ENCODE measurements around the gene GRIK3.

The GRIK3 gene

DNA sequence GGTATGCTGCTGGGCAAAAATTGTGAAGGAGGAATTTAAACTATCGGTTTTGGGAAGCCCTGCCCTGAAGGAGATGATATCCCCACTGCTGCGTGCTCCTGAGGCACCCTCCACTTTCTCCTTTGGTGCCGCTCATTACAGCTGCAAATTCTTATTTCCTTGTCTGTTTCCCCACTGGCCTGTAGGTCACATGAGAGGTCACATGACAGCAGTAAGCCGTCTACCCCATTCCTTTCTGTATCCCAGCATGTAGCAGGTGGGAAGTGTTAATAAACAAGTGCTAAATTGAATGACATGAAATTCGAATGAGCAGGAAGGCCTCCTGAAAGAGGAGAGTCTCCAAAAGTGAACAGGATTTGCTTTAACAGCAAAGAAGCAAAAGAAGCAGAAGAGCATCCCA lies 58.7 kb downstream of the GRIK3 start:
- DNase-seq: no peak

DNA sequence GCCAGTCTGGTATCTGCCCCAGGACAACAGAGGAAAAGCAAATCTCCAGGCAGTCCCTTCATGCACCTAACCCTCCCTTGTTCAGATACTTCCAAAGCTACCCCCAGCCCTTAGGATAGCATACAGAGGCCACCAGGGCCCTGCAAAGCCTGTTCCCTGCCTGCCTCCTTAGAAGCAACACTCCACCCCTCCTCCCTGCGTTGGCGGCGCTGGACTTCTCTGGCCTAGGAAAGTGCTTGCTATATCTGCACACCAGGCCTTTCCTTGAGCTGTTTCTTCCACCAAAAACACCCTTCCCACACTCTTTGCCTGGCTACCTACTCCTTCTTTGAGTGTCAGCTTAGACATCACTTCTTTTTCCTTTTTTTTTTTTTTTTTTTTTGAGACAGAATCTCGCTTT lies 61.3 kb downstream of the GRIK3 start:
- no peak for DNase-seq

DNA sequence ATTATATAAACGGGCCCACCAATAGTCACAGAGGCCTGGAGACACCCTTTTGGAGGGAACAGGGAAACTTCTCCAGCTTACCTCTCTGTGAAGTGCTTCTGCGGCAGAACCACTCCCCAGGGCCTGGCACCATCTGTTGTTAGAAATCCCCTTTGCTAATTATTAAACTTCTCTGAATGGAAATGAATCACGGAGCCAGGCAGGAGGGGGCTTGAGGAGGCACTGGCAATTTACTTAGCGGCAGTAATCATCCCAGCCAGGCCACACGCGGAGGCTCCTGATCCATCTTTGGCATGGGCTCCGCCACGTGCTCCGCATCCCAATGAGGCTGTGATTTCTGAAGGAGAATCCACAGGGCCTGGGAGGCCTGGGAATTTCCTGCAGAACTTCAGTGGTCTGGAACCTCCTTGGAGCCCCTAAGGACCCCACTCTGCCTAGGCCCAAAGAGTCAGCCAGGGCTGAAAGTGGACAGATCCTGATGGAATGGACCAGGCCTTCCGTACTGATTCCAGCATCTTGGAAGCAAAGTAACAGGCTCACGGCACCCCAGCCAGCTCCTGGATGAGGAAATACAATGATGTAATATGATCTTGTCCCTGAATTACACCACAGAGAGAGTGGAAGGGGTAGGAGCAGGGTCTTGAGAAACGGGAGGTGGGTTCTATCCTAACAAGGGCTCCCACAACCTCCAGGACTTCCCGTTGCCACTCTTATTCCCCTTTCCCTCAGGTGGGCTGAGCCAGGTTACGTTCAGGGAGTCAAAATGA lies 62.3 kb downstream of the GRIK3 start:
- DNase-seq: no peak

DNA sequence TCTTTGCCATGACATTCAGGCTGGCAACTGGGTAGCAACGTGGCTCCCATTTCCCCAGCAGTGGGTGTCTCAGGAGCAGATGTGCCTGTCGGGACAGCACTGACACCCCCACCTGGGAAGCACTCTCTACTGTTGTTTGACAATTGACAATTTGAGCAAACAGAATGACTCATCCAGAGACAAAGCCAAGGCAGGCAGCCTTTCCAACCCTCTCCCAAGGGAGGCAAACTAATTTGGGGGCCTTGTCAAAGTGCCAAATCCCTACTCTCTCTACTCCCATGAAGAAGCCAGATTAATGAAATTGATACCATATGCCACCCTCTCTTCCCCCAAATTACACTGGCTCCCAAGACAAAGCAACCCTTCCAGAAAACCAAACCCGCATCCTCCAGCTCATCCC lies 65.6 kb downstream of the GRIK3 start:
- no peak for DNase-seq

DNA sequence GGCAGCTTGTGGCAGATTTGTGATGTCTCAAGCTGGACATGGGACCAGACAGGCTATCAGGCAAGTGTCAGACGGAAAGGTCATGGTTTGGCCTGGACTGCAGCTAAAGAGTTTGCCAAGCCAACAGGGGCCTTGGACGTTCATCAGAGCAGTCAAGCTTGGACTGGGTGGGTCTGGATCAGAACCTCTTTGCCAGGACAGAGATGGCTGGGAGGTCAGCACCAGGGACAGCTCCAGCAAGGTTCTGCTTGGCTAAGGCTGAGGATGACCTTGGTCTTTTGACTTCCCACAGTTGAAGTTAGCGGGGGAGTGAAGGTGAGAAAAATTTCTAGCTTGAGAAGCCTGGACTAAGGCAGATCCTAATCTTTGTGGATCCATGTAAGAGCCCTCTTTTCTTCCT lies 68.1 kb downstream of the GRIK3 start:
- DNase-seq: no peak

DNA sequence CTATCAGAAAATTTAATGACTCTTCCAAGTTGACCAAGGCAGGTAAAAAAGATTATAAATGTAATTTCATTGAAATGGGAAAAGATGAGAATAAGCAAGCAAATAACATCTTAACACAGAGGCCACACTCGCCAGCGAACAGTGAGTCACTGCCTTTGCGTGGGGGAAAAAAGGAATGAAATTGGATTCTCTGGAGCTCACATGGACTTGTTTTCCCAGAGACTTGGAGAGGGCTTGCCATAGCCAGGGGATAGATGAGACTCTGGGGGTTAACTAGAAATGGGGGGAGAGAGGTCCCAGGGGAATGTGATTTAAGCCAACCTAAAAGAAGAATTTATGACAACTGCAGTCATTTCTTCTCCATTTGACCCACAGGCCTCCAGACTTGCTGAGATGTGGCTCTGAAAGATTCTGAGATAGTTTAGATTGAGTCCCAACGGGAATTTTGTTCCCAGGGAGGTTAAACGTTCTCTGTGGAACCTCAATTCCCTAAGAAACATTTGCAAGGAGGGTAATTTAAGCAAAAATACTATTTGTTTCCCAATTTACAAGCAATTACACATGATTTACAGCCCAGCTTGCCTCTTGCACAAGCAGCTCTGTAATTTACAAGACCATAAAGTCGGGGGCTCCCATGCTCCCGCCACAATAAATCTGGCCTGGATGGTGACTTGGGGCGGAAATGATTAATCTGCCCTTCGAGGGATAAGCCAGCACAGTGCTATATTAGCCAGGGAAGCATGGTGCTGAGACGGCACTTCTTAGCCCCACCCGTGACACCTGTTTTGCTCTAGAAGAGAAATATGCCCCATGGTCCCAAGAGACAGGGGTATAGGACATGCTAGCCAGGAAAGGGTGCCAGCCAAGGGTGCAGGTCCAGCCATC lies 68.8 kb downstream of the GRIK3 start:
- DNase-seq: no peak

DNA sequence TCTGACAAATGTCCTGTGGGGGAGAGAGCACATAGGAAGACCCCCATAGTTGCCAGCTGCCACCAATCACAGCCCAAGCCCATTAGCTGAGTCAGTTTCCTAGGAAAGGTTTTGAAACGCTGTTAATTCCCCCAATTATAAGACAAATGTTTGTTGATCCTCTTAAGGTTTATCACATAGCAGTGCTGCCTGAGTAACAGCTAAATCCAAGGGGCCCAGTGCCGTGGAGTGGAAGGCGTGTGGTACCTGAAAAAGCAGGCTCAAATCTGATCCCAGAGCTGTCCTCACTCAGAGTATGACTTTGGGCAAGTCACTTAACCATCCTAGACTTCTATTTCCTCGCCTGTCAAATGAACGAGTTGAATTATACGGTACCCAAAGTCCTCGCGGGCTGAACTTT lies 69.5 kb downstream of the GRIK3 start:
- no peak for DNase-seq

DNA sequence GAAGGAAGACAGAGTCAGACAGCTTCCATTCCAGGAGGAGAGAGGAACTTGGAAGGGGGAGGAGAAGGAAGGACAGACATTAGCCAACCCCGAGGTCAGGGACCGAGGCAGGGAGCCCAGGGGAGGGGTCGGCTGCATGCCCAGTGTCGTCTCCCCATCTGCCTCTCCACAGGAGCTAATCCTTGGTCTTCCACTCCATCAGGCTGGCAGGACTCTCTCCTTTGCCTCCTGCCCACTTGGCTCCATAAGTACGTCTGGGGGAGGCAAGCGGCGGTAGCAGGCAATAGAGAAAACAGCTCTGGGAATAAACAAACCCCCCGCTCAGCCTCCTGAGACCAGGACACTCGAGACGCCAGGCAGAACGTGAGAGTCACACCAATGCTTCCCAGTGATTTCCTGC lies 71.3 kb downstream of the GRIK3 start:
- DNase-seq: no peak

DNA sequence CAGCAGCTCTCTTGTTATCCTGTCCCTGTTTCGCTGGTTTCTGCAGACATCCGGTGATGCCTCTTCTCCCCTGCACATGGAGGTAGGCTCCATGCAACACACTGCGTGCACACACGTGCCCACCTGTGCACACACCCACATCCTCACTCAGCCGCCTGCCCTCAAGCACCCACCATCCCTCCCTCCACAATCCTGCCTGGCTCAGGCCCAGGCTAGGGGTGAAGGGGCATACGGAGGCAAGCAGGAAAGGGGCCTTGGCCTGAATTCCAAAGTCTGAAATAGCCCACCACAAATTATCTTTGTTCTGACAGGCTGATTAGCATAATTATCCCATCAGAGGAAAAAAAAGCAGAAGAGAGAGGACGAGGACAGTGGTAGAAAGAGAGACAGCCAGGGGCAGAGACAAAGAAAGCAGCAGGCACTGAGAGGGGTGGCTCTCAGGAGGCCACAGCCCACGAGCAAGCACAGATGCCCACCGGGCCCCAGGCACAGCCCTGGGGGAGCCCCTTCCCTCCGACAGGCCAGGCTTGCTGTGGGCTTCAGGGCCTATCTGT lies 73.2 kb downstream of the GRIK3 start:
- no peak for DNase-seq

DNA sequence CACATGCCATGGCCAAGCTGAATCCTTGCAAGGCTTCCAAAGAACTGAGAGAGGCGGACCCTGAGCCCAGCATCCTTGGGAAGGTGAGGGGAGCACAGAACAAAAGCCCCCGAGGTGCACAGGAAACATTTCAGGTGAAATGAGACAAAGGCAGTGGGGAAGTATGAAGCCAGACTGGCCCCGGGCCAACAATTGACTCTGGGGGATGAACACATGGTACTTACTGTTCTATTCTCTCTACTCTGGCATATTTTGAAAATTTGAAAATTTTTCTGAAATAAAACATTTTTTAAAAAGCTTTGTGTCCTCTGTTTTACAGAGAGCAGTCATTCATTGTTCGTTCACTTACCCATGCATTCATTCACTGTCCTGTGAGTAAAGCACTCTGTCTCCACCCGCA lies 77.7 kb downstream of the GRIK3 start:
- DNase-seq: no peak

DNA sequence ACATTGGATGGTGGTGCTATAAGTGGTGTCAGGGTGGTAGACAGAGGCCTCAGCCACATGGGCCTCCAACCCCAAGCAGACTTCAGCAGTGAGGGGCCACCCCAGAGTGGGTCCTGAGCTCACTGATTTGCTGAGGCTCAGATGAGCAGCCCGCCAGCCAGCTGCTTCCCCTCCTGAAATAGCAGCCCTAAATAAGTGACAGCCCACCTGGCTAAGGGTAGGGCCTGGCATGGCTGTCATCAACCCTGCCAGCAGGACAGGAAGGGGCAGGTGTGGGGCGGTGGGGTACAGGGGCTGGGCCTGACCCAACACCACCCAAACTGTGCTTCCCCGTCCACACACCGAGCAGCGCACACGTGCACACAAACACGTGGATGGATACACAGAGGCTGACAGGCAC lies 79.3 kb downstream of the GRIK3 start:
- DNase-seq: no peak

DNA sequence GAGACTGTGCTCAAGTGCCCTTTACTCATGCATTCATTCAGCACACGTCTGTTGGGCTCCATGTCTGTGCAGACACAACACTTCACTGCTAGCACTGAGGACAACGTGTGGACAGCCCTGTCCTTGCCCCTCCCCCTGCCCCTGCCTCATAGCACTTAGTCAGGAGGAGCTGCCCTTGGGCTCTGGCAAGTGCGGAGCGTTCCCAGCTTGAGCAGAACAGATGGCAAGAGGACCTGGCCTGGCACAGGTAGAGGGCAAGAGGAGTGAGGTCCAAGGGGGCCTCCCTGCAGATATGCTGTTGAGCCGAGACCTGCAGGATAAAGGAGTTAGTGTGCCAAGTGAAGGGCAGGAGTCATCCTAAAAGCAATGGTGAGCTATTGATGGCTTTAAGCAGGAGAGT lies 81.3 kb downstream of the GRIK3 start:
- no peak for DNase-seq

DNA sequence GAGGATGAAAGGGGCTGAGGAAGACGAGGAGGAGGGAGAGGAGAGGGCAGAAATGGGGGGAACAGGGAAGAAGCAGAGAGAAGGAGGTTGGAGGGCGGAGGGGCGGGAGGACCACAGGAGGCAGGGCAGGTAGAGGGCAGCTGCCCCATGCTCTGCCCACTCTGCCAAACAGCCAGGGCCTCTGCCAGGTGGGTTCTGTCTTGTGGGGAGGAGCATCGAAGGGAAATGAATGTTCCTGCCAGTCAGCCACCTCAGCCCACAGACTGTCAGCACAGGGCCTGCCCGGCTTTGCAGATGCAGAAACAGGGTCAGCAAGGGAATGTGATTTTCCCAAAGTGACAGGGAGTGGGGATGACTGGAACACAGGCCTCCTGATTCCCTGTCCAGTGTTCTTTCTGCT lies 82.6 kb downstream of the GRIK3 start:
- no peak for DNase-seq

DNA sequence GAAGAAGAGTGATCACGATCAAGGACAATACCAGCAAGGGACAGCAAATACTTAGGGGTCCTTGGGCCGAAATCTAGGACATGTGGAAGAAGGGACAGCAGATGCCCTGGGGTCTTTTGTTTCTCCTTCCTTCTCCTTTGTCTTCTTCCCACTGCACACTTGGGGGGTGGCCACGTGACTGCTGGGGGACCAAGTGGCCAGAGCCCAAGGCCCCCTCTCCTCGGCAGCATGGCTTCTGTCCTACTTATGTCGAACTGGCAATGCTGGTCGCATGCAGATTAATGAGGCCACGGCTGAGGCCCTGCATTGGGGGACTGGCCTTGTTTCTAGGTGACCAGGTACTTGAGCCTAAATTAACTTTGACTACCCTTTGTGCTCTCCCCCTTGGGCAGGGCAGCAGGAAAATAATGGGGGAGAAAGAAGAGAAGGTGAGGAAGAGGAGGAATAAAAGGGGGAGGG lies 83.0 kb downstream of the GRIK3 start:
- DNase-seq: no peak

DNA sequence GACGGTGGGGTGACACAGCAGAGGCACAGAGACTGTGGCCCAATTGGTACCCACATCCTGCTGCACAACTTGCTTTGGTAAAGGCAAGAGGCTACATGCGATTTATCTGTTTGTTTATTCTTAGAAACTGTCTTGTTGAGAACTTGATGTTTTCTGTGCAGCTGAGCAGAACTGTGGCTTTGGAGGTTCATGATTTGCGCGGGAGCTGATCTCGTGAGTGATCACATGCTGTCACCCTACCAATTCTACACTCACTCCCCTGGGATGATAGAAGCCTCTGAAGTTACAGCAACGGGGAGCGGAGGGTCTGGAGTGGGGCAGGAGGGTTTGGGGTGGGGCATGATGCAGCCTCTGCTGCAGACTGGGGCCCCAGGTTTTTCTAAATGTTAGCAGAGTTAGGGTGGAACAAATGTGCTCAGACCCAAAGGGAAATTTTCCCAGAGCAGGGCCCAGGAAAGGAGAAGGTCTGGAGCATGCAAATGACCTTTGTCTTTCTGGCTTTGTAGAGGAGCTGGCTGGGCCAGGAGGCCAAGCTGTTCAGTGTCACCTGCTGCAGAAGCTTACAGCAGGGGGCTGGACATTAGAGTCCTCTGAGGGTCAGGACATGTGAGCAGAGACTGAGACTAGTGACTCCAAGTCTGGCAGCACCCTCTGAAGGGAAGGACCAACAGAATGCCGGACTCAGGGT lies 83.6 kb downstream of the GRIK3 start:
- no peak for DNase-seq

DNA sequence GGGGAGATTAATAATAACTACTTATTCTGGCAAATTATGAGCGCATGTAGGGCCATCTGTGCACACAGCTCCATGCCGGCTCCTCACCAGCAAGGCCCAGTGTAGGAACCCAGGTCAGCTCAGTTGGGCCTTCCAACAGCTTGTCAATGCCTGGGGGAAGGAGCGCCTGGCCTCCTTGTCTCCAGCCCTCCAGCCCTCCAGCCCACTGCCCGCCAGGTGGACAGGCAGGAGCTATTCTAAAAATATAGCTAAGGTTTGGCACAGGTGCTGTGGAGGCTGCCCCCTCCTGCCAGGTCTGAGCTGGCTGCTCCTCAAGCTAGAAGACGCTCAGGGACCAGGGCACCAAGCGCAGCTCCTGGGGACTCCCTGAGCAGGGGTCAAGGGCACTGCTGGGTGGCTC lies 85.7 kb downstream of the GRIK3 start:
- DNase-seq: no peak

DNA sequence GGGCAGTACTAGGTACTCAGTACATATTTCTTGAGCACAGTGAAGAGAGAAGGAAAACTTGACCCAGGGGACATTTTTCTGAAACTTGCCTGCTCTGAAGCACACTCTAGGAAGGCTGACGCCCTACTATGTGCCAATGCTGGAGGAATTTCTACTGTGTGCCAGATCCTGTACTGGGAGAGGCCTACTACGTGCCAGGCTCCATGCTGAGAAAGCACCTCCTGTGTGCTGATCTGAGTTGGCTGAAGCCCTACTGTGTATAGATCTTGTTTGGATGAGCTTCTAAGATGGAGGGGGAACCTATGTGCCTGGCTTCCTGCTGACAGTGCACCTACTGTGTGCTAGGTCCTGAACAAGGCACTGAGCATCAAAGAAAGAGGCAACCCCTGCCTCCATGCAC lies 86.2 kb downstream of the GRIK3 start:
- no peak for DNase-seq

DNA sequence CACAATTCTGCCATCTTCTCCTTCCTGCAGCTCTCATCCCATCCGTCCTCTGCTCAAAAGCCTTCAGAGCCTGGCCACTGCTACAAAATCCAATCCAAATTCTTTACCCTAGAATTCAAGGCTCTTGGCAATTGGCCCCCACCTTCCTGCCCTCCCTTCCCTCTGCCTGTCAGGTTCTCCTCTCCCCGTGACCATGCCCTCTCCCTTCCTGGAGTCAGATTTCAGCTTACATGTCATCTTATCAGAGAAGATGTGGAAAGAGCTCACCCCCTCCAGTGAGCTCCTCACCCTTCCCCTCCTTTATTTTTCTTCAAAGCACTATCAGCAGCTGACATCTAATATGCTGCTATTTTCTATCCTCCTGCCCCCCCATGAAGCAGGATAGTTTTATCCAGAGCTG lies 86.9 kb downstream of the GRIK3 start:
- no peak for DNase-seq

DNA sequence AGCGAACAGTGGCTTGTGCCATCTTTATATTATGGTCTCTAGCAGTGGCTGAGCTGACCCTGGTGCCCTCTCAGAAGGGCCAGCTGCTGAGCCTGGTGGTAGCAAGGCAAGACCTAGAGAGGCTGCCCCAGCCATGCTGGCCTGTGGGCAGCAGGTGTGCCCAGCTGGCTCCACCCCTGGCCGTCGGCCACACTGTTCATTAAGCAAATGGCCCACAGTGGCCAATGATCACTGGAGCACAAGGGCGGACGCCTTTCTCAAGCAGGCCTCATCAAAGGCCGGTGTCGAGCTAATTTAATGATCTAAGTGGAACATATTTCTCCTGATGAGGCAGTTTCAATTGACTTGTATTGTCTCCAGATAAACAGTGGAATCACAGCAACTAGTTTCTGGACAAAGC lies 89.4 kb downstream of the GRIK3 start:
- DNase-seq: no peak

DNA sequence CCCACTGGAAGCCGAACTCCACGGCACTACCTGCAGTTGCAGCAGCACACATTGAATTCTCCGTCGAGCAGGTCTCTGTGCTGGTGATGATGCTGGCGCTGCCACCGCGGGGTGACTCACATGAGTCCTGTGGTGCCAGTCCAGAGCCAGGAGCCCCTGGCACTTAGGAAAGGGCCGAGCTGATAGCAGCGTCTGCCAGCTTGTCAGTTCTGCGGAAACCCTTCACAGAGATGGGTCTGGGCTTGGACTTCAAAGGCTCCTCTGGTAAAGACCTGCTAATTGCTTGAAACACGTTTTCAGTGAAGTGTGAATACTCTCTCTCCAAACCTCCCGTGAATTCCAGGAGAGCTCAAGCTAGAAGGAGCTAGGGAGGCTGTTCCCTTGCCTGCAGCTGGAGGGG lies 92.2 kb downstream of the GRIK3 start:
- DNase-seq: no peak

DNA sequence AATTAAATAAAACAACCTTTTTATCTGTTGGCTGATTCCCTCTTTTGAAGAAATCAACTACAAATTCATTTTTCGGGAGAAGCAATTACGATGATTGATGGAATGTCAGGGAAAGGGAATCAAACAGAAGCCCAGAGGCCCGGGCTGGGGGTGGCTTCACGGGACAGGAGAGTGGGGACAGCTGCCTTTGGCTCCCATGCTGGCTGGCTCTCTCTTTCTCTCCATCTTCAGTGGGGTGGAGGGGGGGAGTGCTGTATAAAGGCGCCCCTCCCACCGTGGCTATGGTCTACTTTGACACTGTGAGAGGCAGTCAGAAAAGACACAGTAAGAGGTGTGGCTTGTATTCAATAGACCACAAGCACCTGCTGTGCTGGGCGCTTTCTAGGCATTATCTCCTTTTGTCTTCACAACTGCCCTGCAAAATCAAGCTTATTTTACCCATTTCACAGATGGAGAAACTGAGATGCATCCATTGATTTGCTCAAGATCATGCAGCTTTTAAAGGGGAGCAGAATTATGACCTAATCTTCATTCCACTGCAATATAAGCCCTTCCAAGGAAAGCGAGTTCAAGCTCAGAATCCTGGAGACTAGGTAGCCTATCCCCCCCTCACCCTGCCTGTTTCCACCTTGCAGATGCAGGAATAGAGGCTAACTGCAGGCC lies 92.9 kb downstream of the GRIK3 start:
- no peak for DNase-seq

DNA sequence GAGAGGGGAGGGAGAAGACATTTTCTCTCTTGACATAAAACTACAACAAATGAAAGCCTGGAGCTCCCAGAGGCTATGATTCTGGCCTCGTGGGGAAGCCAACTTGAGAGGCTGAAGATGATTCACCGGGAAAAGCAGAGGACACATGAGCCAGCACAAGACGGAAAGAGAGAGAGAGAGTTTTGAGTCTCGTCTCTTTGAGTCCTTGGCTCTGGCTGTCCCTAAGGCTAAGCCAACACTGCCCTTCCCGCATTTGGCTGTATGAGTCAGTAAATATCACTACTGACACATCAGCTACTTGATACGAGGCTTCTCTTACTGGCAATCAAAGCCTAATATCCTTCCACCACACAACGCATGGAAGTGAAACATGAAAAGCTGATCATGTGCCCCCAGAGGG lies 95.5 kb downstream of the GRIK3 start:
- no peak for DNase-seq

DNA sequence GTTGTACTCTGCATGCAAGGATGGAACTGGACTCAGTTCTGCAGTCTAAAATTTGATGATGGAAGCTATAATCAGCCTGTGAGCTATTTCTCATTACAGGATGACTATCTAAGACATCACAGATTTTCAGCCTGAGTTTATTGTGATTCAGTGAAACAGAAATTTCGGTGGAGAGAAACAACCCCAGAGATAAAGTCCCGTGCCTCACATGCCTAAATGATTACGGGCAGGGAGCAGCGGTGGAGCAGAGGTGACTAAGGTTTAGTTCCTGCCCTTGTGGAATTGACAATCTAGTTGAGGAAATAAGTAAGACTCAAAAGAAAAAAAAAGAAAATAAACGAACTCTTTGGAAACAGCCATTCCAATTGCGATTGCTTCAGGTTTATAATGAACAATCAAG lies 96.9 kb downstream of the GRIK3 start:
- no peak for DNase-seq
